ENCODE measurements around the gene BNC2. TPM values are rescaled to one million over a fixed set of nuclear protein-coding genes. Genes with fewer than 3 reads are reported as not detected.
"Not testable (repeated sequence)": the region's sequence is repeated elsewhere in the genome, so short reads cannot be mapped to it uniquely, and the experiment has no call there.

BNC2 gene
- polyA plus RNA-seq, 4 donors: 0.81 to 11.1 (median 1.3) TPM; not detected in 1

GRCh38 chr9:16450043-16450442 lies 420.4 kb downstream of the BNC2 start:
- DNase-seq: no peak
- Histone ChIP-seq H3K9me3 (ENCODE audit: control insufficient read depth in 2 of 2, insufficient read depth in 1 of 2, low read depth in 1 of 2, low read length in 1 of 2) (no peaks in the 10 kb centered on the region), H3K36me3 (ENCODE audit: control insufficient read depth in 3 of 3, insufficient read depth in 2 of 3, low read depth in 1 of 3, low read length in 3 of 3) (no peaks in the 10 kb centered on the region), H3K4me3 (ENCODE audit: low read depth in 1 of 3, low read length in 3 of 3) (no peak overlapping the region), H3K27me3 (ENCODE audit: control insufficient read depth in 3 of 3, insufficient read depth in 3 of 3, low read length in 3 of 3) (no peaks in the 10 kb centered on the region), H3K4me1 (ENCODE audit: control insufficient read depth in 3 of 3, insufficient read depth in 2 of 3, low read depth in 1 of 3, low read length in 2 of 3) (no peaks in the 10 kb centered on the region), H3K27ac (ENCODE audit: low read depth in 1 of 3, low read length in 2 of 3) (no peak overlapping the region)
- FAIRE-seq: no peak

DNA sequence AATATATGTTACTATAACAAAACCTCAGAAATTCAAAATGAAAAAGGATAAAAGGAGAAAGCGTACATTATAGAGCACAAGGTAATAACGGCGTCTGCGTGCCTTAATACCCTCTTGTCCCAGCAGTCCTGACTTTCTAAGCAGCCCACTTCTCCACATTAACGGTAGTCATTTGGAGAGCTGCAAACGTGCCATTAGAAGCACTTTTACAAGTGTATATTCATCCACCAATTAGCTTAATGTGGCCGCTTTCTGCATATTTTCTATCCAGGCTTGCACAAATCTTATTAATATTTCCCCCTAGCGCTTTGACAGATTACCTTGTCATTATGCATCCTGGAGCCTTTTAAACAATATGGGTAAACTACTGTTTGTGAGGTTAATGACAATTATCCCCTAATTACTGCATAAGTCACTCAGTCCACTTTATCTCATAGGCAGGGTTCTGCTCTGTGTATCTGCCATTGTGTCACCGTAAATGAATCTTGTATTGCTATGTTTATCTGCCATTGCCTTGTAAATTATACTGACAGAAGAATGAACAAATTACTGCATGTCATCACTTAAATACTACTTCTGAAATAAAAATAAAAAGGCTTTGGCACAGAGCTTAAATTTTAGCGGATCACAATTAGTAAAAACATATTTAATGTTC lies 421.3 kb downstream of the BNC2 start:
- WGBS, 3 donors: 81 to 85% (median 85%) methylated on average over 10 of the region's 10 CpGs
- Histone ChIP-seq H3K4me1 (ENCODE audit: control insufficient read depth in 3 of 3, insufficient read depth in 2 of 3, low read depth in 1 of 3, low read length in 2 of 3) (no peaks in the 10 kb centered on the region), H3K27ac (ENCODE audit: low read depth in 1 of 3, low read length in 2 of 3) (no peak overlapping the region), H3K4me3 (ENCODE audit: low read depth in 1 of 3, low read length in 3 of 3) (no peak overlapping the region), H3K9me3 (ENCODE audit: control insufficient read depth in 2 of 2, insufficient read depth in 1 of 2, low read depth in 1 of 2, low read length in 1 of 2) (no peaks in the 10 kb centered on the region), H3K36me3 (ENCODE audit: control insufficient read depth in 3 of 3, insufficient read depth in 2 of 3, low read depth in 1 of 3, low read length in 3 of 3) (no peaks in the 10 kb centered on the region), H3K27me3 (ENCODE audit: control insufficient read depth in 3 of 3, insufficient read depth in 3 of 3, low read length in 3 of 3) (no peaks in the 10 kb centered on the region)
- no peak for FAIRE-seq
- no peak for DNase-seq

DNA sequence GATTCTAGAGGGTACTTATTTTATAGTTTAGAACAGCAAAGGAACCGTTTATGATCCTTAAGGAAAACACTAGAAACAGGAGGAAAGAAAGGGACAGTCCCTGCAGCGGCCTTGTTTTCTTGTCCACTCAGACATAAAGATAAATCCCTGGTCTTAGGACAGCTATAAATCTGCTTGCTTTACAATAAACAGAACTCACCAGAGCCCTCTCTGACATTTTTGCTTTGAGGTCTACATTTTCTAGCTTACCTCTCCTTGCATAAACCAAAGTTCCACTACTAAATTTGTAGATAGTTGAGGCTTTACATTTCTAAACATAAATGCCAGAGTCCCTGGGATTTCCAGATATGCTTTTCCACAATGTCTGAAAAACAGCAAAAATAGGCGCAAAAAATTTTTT lies 422.5 kb downstream of the BNC2 start:
- Histone ChIP-seq H3K4me1 (ENCODE audit: control insufficient read depth in 3 of 3, insufficient read depth in 2 of 3, low read depth in 1 of 3, low read length in 2 of 3) (no peaks in the 10 kb centered on the region), H3K27ac (ENCODE audit: low read depth in 1 of 3, low read length in 2 of 3) (no peak overlapping the region), H3K27me3 (ENCODE audit: control insufficient read depth in 3 of 3, insufficient read depth in 3 of 3, low read length in 3 of 3) (no peaks in the 10 kb centered on the region), H3K36me3 (ENCODE audit: control insufficient read depth in 3 of 3, insufficient read depth in 2 of 3, low read depth in 1 of 3, low read length in 3 of 3) (no peaks in the 10 kb centered on the region), H3K4me3 (ENCODE audit: low read depth in 1 of 3, low read length in 3 of 3) (no peak overlapping the region), H3K9me3 (ENCODE audit: control insufficient read depth in 2 of 2, insufficient read depth in 1 of 2, low read depth in 1 of 2, low read length in 1 of 2) (no peaks in the 10 kb centered on the region)
- DNase-seq (no peak), FAIRE-seq (no peak)
- 68 to 73% (median 73%) methylated on average over 3 of the region's 3 CpGs for WGBS, 3 donors

DNA sequence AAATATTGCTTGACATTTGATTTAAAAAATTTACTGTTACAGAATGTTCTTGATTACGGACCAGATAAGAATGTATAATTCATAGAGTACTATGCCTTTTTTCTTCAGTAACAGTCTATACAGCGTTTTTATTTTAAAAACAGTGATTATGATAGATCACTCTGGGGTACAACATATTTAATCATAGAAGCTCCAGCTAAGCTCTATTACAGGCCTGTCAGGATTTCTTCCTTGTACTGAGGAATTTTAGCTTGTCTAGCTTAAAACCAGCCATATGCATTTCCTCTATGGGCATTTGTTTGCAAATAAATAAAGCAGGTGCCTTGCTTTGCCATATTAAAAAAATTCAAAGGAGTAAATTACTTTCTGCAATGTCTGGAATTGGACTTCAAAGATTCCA lies 423.8 kb downstream of the BNC2 start:
- no peak for DNase-seq
- Histone ChIP-seq H3K27ac (ENCODE audit: low read depth in 1 of 3, low read length in 2 of 3) (no peak overlapping the region), H3K27me3 (ENCODE audit: control insufficient read depth in 3 of 3, insufficient read depth in 3 of 3, low read length in 3 of 3) (no peaks in the 10 kb centered on the region), H3K4me1 (ENCODE audit: control insufficient read depth in 3 of 3, insufficient read depth in 2 of 3, low read depth in 1 of 3, low read length in 2 of 3) (no peaks in the 10 kb centered on the region), H3K4me3 (ENCODE audit: low read depth in 1 of 3, low read length in 3 of 3) (no peak overlapping the region), H3K36me3 (ENCODE audit: control insufficient read depth in 3 of 3, insufficient read depth in 2 of 3, low read depth in 1 of 3, low read length in 3 of 3) (no peaks in the 10 kb centered on the region), H3K9me3 (ENCODE audit: control insufficient read depth in 2 of 2, insufficient read depth in 1 of 2, low read depth in 1 of 2, low read length in 1 of 2) (no peaks in the 10 kb centered on the region)
- 74 to 84% (median 78%) methylated on average over 2 of the region's 2 CpGs for WGBS, 3 donors
- no peak for FAIRE-seq

GRCh38 chr9:16445141-16445920 lies 425.1 kb downstream of the BNC2 start:
- no peaks in the 10 kb centered on the region for H3K9me3 ChIP-seq (ENCODE audit: control insufficient read depth in 2 of 2, insufficient read depth in 1 of 2, low read depth in 1 of 2, low read length in 1 of 2)
- DNase-seq (no peak), FAIRE-seq (no peak)
- WGBS, 3 donors: 52 to 65% (median 58%) methylated on average over 7 of the region's 7 CpGs
- no peak overlapping the region for H3K27ac ChIP-seq (ENCODE audit: low read depth in 1 of 3, low read length in 2 of 3)
- H3K4me3 ChIP-seq (ENCODE audit: low read depth in 1 of 3, low read length in 3 of 3): no peak overlapping the region
- no peaks in the 10 kb centered on the region for H3K27me3 ChIP-seq (ENCODE audit: control insufficient read depth in 3 of 3, insufficient read depth in 3 of 3, low read length in 3 of 3)
- H3K36me3 ChIP-seq (ENCODE audit: control insufficient read depth in 3 of 3, insufficient read depth in 2 of 3, low read depth in 1 of 3, low read length in 3 of 3): no peaks in the 10 kb centered on the region
- no peaks in the 10 kb centered on the region for H3K4me1 ChIP-seq (ENCODE audit: control insufficient read depth in 3 of 3, insufficient read depth in 2 of 3, low read depth in 1 of 3, low read length in 2 of 3)

DNA sequence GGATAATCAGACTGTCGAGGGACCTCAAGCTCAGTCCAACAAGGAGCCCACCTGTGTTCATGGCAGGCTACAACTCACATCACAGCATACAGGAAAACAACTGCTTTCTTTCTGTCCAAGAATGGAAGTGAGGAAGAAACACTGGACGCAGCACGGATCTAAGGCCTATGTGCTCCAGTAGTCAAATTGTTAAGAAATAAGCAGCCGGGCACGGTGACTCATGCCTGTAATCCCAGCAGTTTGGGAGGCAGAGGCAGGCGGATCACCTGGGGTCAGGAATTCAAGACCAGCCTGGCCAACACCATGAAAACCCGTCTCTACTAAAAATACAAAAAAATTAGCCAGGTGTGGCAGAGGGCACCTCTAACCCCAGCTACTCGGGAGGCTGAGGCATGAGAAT lies 427.8 kb downstream of the BNC2 start:
- Histone ChIP-seq H3K4me3 (ENCODE audit: low read depth in 1 of 3, low read length in 3 of 3) (no peak overlapping the region), H3K4me1 (ENCODE audit: control insufficient read depth in 3 of 3, insufficient read depth in 2 of 3, low read depth in 1 of 3, low read length in 2 of 3) (no peaks in the 10 kb centered on the region), H3K27me3 (ENCODE audit: control insufficient read depth in 3 of 3, insufficient read depth in 3 of 3, low read length in 3 of 3) (no peaks in the 10 kb centered on the region), H3K9me3 (ENCODE audit: control insufficient read depth in 2 of 2, insufficient read depth in 1 of 2, low read depth in 1 of 2, low read length in 1 of 2) (no peaks in the 10 kb centered on the region), H3K27ac (ENCODE audit: low read depth in 1 of 3, low read length in 2 of 3) (no peak overlapping the region), H3K36me3 (ENCODE audit: control insufficient read depth in 3 of 3, insufficient read depth in 2 of 3, low read depth in 1 of 3, low read length in 3 of 3) (no peaks in the 10 kb centered on the region)
- no peak for DNase-seq
- no peak for FAIRE-seq
- 62 to 76% (median 62%) methylated on average over 8 of the region's 8 CpGs for WGBS, 3 donors

DNA sequence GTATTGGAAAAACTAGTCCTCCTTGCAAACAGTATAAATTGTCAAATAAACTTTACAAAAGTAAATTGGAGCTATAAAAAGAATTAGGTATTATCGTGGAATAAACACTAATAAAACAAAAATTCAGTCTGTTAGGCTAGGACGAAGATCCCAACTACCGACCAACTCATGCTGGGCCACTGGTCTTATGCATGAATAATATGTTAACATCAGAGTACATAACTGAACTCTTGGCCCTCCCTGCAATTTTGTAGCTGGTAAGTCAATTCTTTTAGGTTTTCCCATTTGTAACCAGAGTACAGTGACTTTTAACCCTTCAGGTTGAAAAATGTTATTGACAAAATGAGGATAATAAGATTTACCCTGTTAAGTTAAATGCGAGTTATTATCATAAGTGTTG lies 428.7 kb downstream of the BNC2 start:
- no peak for FAIRE-seq
- no peaks in the 10 kb centered on the region for H3K27me3 ChIP-seq (ENCODE audit: control insufficient read depth in 3 of 3, insufficient read depth in 3 of 3, low read length in 3 of 3)
- WGBS, 3 donors: 71 to 90% (median 76%) methylated on average over 4 of the region's 4 CpGs

DNA sequence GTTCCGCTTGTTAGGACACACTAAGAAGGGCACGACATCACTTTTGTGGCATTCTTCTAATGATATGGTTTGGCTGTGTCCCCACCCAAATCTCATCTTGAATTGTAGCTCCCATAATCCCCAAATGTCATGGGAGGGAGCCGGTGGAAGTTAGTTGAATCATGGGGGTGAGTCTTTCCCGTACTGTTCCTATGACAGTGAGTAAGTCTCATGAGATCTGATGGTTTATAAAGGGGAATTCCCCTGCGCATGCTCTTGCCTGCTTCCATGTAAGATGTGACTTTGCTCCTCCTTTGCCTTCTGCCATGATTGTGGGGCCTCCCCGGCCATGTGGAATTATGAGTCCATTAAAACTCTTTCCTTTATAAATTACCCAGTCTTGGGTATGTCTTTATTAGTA lies 431.6 kb downstream of the BNC2 start:
- not testable (repeated sequence) for FAIRE-seq; H3K4me1 ChIP-seq (ENCODE audit: control insufficient read depth in 3 of 3, insufficient read depth in 2 of 3, low read depth in 1 of 3, low read length in 2 of 3); DNase-seq; H3K27ac ChIP-seq (ENCODE audit: low read depth in 1 of 3, low read length in 2 of 3); H3K4me3 ChIP-seq (ENCODE audit: low read depth in 1 of 3, low read length in 3 of 3); H3K27me3 ChIP-seq (ENCODE audit: control insufficient read depth in 3 of 3, insufficient read depth in 3 of 3, low read length in 3 of 3); H3K36me3 ChIP-seq (ENCODE audit: control insufficient read depth in 3 of 3, insufficient read depth in 2 of 3, low read depth in 1 of 3, low read length in 3 of 3); H3K9me3 ChIP-seq (ENCODE audit: control insufficient read depth in 2 of 2, insufficient read depth in 1 of 2, low read depth in 1 of 2, low read length in 1 of 2)
- 91 to 98% (median 94%) methylated on average over 6 of the region's 6 CpGs for WGBS, 3 donors

More for the DNA sequence above, 428.7 kb downstream of the BNC2 start:
- H3K27ac ChIP-seq (ENCODE audit: low read depth in 1 of 3, low read length in 2 of 3): no peak overlapping the region
- no peak overlapping the region for H3K4me3 ChIP-seq (ENCODE audit: low read depth in 1 of 3, low read length in 3 of 3)
- H3K36me3 ChIP-seq (ENCODE audit: control insufficient read depth in 3 of 3, insufficient read depth in 2 of 3, low read depth in 1 of 3, low read length in 3 of 3): no peaks in the 10 kb centered on the region
- no peaks in the 10 kb centered on the region for H3K9me3 ChIP-seq (ENCODE audit: control insufficient read depth in 2 of 2, insufficient read depth in 1 of 2, low read depth in 1 of 2, low read length in 1 of 2)
- DNase-seq: no peak
- H3K4me1 ChIP-seq (ENCODE audit: control insufficient read depth in 3 of 3, insufficient read depth in 2 of 3, low read depth in 1 of 3, low read length in 2 of 3): no peaks in the 10 kb centered on the region
